K562 (cell line): ENCODE data around the gene SHC1. TPM values are rescaled to one million over a fixed set of nuclear protein-coding genes. Genes with fewer than 3 reads are reported as not detected.

Experiments used
- ARID1B ChIP-seq: fragments of 450-650 bp; IDR thresholded peaks from 2 replicates; pipeline ENCODE4 v1.6.1; 2016; ENCODE audit warnings: antibody characterized with exemption, mild to moderate bottlenecking, inconsistent platforms
- CBFA2T2 ChIP-seq: fragments of 450-650 bp; conservative IDR thresholded peaks from 2 replicates; pipeline ENCODE4 v1.6.1; 2017; ENCODE audit warnings: mild to moderate bottlenecking
- CBX3 ChIP-seq, 2 experiments: IDR thresholded peaks; 1 replicate in 1 of 2; 2 replicates in 1 of 2; pipeline ENCODE4 v1.6.1; 2012; ENCODE audit warnings: inconsistent platforms in 2 of 2, low read length in 2 of 2, borderline replicate concordance in 1 of 2, control low read depth in 1 of 2
- CCNT2 ChIP-seq: IDR thresholded peaks from 2 replicates; pipeline ENCODE4 v1.6.1; 2011; ENCODE audit warnings: borderline replicate concordance, low read depth, mild to moderate bottlenecking, moderate library complexity, mixed read lengths, low read length; ENCODE audit not compliant: insufficient read length; ENCODE audit errors: extremely low read depth
- ELF1 ChIP-seq: fragments of 200-800 bp; sonication (Bioruptor generic); IDR thresholded peaks from 2 replicates; pipeline ENCODE4 v1.6.1; 2016; ENCODE audit warnings: missing genetic modification characterization, missing compliant biosample characterization
- ETS1 ChIP-seq: conservative IDR thresholded peaks from 2 replicates; pipeline ENCODE4 v1.6.1; 2011; ENCODE audit warnings: low read depth, mild to moderate bottlenecking, low read length; ENCODE audit not compliant: control insufficient read depth
- GATA2 ChIP-seq: sonication (generic); formaldehyde crosslinking; IDR thresholded peaks from 2 replicates; pipeline ENCODE4 v1.4.0; 2020; ENCODE audit warnings: mild to moderate bottlenecking, missing genetic modification reagents
- GTF2F1 ChIP-seq: IDR thresholded peaks from 2 replicates; pipeline ENCODE4 v1.6.1; 2011; ENCODE audit warnings: low read depth, low read length, improper control_type of control experiment
- KDM5B ChIP-seq: fragments of 200-600 bp; sonication (generic); IDR thresholded peaks from 2 replicates; pipeline ENCODE4 v1.6.1; 2012; ENCODE audit warnings: low read depth, mild to moderate bottlenecking, moderate library complexity, low read length, control low read depth, inconsistent platforms; ENCODE audit not compliant: insufficient replicate concordance
- NEUROD1 ChIP-seq: fragments of 150-350 bp; IDR thresholded peaks from 2 replicates; pipeline ENCODE4 v1.6.1; 2014; ENCODE audit warnings: borderline replicate concordance, low read length, low read depth; ENCODE audit not compliant: partially characterized antibody
- NONO ChIP-seq, 2 experiments: fragments of 200-400 bp in 1 of 2; fragments of 450-650 bp in 1 of 2; formaldehyde crosslinking in 1 of 2; IDR thresholded peaks; 2 replicates each; pipeline ENCODE4 v1.6.1; 2017; ENCODE audit warnings: low read depth in 2 of 2, mild to moderate bottlenecking in 2 of 2, moderate library complexity in 2 of 2, low read length in 1 of 2
- NR2F6 ChIP-seq: fragments of 450-650 bp; formaldehyde crosslinking; IDR thresholded peaks from 2 replicates; pipeline ENCODE4 v1.4.0; 2020; ENCODE audit warnings: mild to moderate bottlenecking
- NR3C1 ChIP-seq: sonication (generic); formaldehyde crosslinking; IDR thresholded peaks from 2 replicates; pipeline ENCODE4 v1.8.1; 2022; ENCODE audit warnings: missing genetic modification reagents
- RAD51 ChIP-seq: fragments of 450-650 bp; IDR thresholded peaks from 2 replicates; pipeline ENCODE4 v1.7.1; 2016; ENCODE audit warnings: low read depth, mild to moderate bottlenecking, borderline replicate concordance
- SPI1 ChIP-seq: IDR thresholded peaks from 2 replicates; pipeline ENCODE4 v1.6.1; 2011; ENCODE audit warnings: low read depth, low read length, control low read depth, borderline replicate concordance
- SUPT5H ChIP-seq: fragments of 450-650 bp; IDR thresholded peaks from 2 replicates; pipeline ENCODE4 v1.6.1; 2016
- ZC3H11A ChIP-seq: IDR thresholded peaks from 2 replicates; pipeline ENCODE4 v1.6.1; 2012; ENCODE audit warnings: low read depth, low read length, improper control_type of control experiment
- ZNF232 ChIP-seq: sonication (generic); formaldehyde crosslinking; IDR thresholded peaks from 2 replicates; pipeline ENCODE4 v1.8.0; 2022; ENCODE audit warnings: mild to moderate bottlenecking, missing genetic modification reagents
- ZNF436 ChIP-seq: fragments of 250-450, 450-650 bp; sonication (Bioruptor Pico); formaldehyde crosslinking; IDR thresholded peaks from 2 replicates; pipeline ENCODE4 v1.7.0; 2020; ENCODE audit warnings: mild to moderate bottlenecking
- ZNF449 ChIP-seq: fragments of 250-450 bp; sonication (Bioruptor Pico); IDR thresholded peaks from 2 replicates; pipeline ENCODE4 v1.8.0; 2022; ENCODE audit warnings: moderate library complexity, mild to moderate bottlenecking, inconsistent platforms
- ZNF518B ChIP-seq: fragments of 250-450 bp; sonication (Bioruptor Pico); IDR thresholded peaks from 2 replicates; pipeline ENCODE4 v1.5.0; 2021; ENCODE audit warnings: mild to moderate bottlenecking, moderate library complexity
- ZNF778 ChIP-seq: fragments of 450-650 bp; formaldehyde crosslinking; IDR thresholded peaks from 2 replicates; pipeline ENCODE4 v1.4.0; 2020; ENCODE audit warnings: mild to moderate bottlenecking, moderate library complexity
- polyA plus RNA-seq, 8 experiments: library from polyadenylated mRNA; depleted of rRNA in 4 of 8; stranded (reverse) in 5 of 8; unstranded in 3 of 8; fragments of >200 nt; fragmentation: Nextera tagmentation in 2 of 8; fragmentation: Illumina TruSeq in 1 of 8; extraction: Ambion mirVana in 2 of 8; extraction: Trizol in 1 of 8; gene quantifications; 2 replicates each; pipeline versions ENCODE4 v1.2.1 to v1.2.3, GENCODE V29; 2011 to 2014; ENCODE audit warnings: inconsistent platforms in 1 of 8, missing spikeins in 1 of 8
- total RNA-seq, 7 experiments: library from RNA; depleted of rRNA in 6 of 7; stranded (reverse); fragments of >200 nt in 6 of 7; fragmentation: Illumina TruSeq in 2 of 7; extraction: Trizol in 2 of 7; gene quantifications; 2 replicates each; pipeline versions ENCODE4 v1.2.1 to v1.2.3, GENCODE V29; 2011 to 2021; ENCODE audit warnings: low replicate concordance in 1 of 7

The SHC1 gene
- total and polyA plus RNA-seq, 9 of the 15 experiments (the other 6 are each of a cell fraction or from before 2014, with no cell fraction given), result 4.1 to 113 (median 51.9) TPM

- TF ChIP-seq ZNF232 (CRISPR knock-in tag) (no peak), CCNT2 (no peak), RAD51 (no peak), ZNF518B (no peak), NR3C1 (CRISPR knock-in tag) (no peak), SUPT5H (peak; percentile 78), ZNF778 (CRISPR knock-in tag) (no peak), ETS1 (no peak), ARID1B (peak; percentile 57; the same call in 1 of the 2 replicates), CBX3 (IDR thresholded peaks at IDR 0.05; ENCODE audit: borderline replicate concordance in 1 of 2, low read length in 2 of 2) (no peak), ZC3H11A (no peak), ZNF436 (CRISPR knock-in tag) (no peak), GTF2F1 (no peak), SPI1 (0 out of 2 replicates have a peak, but pooled peaks have one; percentile 5), ELF1 (no peak), CBFA2T2 (no peak), NR2F6 (no peak), KDM5B (peak; percentile 58), GATA2 (CRISPR knock-in tag) (no peak), NEUROD1 (no peak), NONO (IDR thresholded peaks at IDR 0.05; ENCODE audit: low read depth in 2 of 2, low read length in 1 of 2) (no peak), ZNF449 (CRISPR knock-in tag) (no peak)
These were observed at the start of gene SHC1 (continued) for GRCh38 chr1:154970631-154971340.
